ENCODE data around the gene PCSK9. TPM values are rescaled to one million over a fixed set of nuclear protein-coding genes. Genes with fewer than 3 reads are reported as not detected.

Gene PCSK9
- total RNA-seq, 1 experiment from 2014 or later: not detected

GRCh38 chr1:55062801-55063576 is 23.6 kb downstream of the PCSK9 start:
- Histone ChIP-seq H3K9me3 (no peaks in the 10 kb centered on the region), H3K36me3 (peaks cover 17% of the 10 kb centered on the region), H3K27me3 (no peaks in the 10 kb centered on the region), H3K4me3 (no peak overlapping the region)
- no peak for DNase-seq

- Histone ChIP-seq H3K27me3 (no peaks in the 10 kb centered on the region), H3K4me3 (no peak overlapping the region), H3K36me3 (peaks cover 21% of the 10 kb centered on the region), H3K9me3 (no peaks in the 10 kb centered on the region)
- DNase-seq: no peak
Observed at GRCh38 chr1:55063577-55063942, 24.2 kb downstream of the PCSK9 start.

DNA sequence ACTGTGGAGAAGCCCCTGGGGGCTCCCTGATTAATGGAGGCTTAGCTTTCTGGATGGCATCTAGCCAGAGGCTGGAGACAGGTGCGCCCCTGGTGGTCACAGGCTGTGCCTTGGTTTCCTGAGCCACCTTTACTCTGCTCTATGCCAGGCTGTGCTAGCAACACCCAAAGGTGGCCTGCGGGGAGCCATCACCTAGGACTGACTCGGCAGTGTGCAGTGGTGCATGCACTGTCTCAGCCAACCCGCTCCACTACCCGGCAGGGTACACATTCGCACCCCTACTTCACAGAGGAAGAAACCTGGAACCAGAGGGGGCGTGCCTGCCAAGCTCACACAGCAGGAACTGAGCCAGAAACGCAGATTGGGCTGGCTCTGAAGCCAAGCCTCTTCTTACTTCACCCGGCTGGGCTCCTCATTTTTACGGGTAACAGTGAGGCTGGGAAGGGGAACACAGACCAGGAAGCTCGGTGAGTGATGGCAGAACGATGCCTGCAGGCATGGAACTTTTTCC is 24.8 kb downstream of the PCSK9 start:
- no peak for DNase-seq
- H3K27me3 ChIP-seq: no peaks in the 10 kb centered on the region
- H3K36me3 ChIP-seq: peaks cover 26% of the 10 kb centered on the region
- no peaks in the 10 kb centered on the region for H3K9me3 ChIP-seq
- no peak overlapping the region for H3K4me3 ChIP-seq

- DNase-seq: peak; percentile 44
- Histone ChIP-seq H3K9me3 (no peaks in the 10 kb centered on the region), H3K4me3 (no peak overlapping the region), H3K36me3 (peaks cover 31% of the 10 kb centered on the region), H3K27me3 (no peaks in the 10 kb centered on the region)
Observed at GRCh38 chr1:55064861-55065263, 25.5 kb downstream of the PCSK9 start.

DNA sequence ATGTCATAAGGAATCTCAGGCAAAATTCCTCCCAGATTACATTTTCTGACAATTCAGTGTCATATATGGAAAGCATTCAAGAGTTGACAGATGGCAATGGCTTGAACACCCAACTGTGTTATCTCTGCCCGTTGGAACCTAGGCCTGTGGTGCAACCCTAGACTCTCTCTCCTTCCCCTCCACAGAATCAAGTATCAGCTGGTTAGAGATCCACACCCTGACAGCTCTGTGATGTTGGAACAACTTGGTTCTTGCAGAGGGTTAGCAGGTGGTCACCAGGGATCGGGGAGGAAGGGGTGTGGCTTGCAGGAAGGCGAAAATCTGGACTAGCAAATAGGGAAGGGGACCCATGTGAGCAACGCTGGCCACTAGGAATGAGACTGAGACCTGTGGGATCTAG is 26.3 kb downstream of the PCSK9 start:
- Histone ChIP-seq H3K4me3 (no peak overlapping the region), H3K27me3 (no peaks in the 10 kb centered on the region), H3K36me3 (peaks cover 36% of the 10 kb centered on the region), H3K9me3 (no peaks in the 10 kb centered on the region)
- no peak for DNase-seq

- Histone ChIP-seq H3K27me3 (no peaks in the 10 kb centered on the region), H3K4me3 (no peak overlapping the region), H3K36me3 (peaks cover 52% of the 10 kb centered on the region), H3K9me3 (no peaks in the 10 kb centered on the region)
- DNase-seq: no peak
Observed at GRCh38 chr1:55067022-55067778, 27.9 kb downstream of the PCSK9 start.

DNA sequence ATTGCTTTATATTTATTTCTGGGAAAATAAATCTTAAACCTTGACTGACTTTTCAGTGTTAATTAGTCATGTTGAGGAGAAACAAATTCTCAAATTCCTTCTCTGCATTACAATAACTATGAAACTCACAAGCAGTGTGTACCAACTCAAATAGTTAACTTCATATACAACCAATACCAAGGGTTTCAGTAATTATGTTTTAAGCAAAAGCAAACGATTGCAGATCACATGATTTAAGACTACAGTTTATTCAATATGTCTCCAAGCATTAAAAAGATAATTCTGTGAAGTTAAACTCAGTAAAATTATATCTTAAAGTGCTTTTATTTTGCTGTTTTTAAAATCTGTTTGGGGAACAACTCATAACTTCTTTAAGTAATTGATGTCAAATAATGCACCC is 28.6 kb downstream of the PCSK9 start:
- H3K4me3 ChIP-seq: no peak overlapping the region
- DNase-seq: no peak
- H3K36me3 ChIP-seq: peaks cover 59% of the 10 kb centered on the region
- no peaks in the 10 kb centered on the region for H3K27me3 ChIP-seq
- no peaks in the 10 kb centered on the region for H3K9me3 ChIP-seq

DNA sequence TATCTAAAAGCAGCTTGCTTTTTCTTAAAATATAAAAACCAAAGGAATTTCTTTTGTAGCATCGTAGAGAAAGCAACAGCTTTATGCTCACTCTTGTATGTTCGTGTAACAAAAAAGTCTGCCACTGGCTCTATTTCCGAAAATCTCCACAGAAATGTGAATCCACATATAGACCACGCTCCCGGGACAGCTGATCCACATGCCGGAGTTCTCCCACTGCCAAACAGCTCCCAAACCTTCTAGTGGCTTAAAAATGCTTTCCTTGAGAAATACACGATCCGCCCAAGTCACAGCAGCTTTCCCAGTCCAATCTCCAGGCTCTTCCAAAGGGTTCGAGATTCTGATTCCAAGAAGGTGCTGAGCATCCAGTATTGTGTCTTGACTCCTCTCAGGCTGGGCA is 29.3 kb downstream of the PCSK9 start:
- Histone ChIP-seq H3K9me3 (no peaks in the 10 kb centered on the region), H3K36me3 (peaks cover 66% of the 10 kb centered on the region), H3K27me3 (no peaks in the 10 kb centered on the region), H3K4me3 (no peak overlapping the region)
- DNase-seq: no peak

DNA sequence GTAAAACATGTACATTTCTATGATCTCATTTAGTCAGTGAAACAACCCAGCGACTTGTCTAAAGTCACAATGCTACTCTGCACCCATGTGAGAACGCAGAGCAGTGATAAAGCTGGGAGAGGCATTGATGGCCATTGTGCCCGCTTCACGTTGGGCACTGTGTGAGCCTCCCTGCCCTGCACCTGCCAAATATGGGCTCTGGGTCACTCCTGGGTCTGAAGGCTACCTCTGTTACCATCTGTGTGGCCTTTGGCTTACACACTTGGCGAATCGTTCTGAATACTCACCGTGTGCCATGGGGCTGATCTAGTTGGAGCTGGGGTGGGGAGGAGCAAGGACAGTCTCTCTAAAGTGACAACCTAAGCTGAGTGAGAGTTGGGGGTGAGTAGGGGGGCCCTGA is 29.9 kb downstream of the PCSK9 start:
- no peaks in the 10 kb centered on the region for H3K27me3 ChIP-seq
- peaks cover 73% of the 10 kb centered on the region for H3K36me3 ChIP-seq
- no peaks in the 10 kb centered on the region for H3K9me3 ChIP-seq
- H3K4me3 ChIP-seq: no peak overlapping the region
- no peak for DNase-seq

DNA sequence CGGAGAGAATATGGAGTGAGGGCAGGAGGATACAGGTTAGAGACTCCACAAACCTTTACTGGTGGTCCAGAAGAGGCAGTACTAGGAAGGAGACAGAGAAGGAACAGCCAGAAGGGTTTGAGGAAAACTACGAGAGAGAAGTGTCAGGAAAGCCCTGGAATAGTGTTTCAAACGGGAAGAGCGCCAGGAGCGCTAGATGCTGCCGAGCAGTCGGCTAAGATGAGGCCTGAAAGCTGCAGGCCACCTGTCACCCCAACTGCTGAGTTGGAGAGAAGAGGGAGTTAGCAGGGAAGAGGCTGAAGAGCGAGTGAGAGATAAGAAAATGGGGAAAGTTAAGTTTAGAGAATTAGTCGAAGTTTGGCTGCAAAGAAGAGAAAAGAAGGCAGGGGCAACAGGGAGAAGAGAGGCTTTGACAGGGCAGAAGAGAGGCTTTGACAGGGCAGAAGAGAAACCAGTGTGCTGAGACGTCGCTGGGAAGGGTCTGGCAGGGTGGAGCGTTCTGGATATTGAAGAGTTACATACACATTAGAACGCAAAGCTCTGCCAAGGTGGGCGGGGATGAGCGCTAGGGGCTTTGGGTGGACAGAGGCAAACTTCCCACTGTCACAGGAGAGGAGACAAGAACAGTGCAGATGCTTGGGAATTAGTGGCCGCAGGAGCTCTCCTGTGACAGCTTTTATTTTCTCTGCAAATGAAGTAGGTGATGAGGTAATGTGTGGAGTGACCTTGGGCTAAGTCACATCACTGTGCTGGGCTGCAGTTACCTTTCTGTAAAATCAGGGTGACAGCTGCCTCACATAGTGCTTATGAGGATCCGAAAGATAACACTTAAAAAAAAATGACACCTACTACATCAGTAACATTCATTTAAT is 31.2 kb downstream of the PCSK9 start:
- peaks cover 81% of the 10 kb centered on the region for H3K36me3 ChIP-seq
- no peaks in the 10 kb centered on the region for H3K27me3 ChIP-seq
- H3K9me3 ChIP-seq: no peaks in the 10 kb centered on the region
- no peak for DNase-seq
- no peak overlapping the region for H3K4me3 ChIP-seq

- Histone ChIP-seq H3K4me3 (no peak overlapping the region), H3K9me3 (no peaks in the 10 kb centered on the region), H3K36me3 (peaks cover 81% of the 10 kb centered on the region), H3K27me3 (no peaks in the 10 kb centered on the region)
- peak; percentile 45 for DNase-seq
Observed at GRCh38 chr1:55071477-55071876, 32.1 kb downstream of the PCSK9 start.

DNA sequence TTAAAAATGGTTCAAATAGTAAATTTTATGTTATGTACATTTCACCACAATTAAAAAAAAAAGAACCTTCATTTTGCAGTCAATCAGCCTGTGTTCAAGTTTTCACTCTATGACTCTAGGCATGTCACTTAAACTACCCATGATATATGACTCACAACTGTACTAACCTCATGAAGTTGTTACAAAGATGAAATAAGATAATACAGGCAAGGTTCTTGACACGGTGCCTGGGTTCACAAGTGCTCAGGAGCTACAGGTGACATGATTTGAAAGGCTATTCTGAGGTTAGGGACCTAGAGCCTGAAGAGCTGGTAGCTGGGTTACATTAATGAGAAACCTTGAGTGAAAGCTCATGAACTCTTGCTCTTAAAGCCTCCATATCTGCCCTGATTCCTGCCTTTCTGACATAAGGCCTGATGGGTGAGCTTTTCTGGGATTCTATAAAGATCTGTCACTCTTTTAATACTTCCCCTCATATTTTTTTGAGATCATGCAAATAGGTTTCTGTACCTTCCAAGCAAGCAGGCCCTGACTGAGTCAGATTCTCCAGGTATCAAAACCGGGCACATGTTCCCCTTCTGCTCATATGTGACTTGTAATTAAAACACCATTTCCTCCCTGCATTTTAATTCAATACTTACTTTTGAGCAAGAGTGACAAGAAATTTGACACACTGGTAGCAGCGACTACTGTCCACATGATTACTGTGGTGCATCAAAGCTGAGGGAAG is 34.0 kb downstream of the PCSK9 start:
- Histone ChIP-seq H3K4me3 (no peak overlapping the region), H3K36me3 (peaks cover 80% of the 10 kb centered on the region), H3K27me3 (no peaks in the 10 kb centered on the region), H3K9me3 (no peaks in the 10 kb centered on the region)
- no peak for DNase-seq

DNA sequence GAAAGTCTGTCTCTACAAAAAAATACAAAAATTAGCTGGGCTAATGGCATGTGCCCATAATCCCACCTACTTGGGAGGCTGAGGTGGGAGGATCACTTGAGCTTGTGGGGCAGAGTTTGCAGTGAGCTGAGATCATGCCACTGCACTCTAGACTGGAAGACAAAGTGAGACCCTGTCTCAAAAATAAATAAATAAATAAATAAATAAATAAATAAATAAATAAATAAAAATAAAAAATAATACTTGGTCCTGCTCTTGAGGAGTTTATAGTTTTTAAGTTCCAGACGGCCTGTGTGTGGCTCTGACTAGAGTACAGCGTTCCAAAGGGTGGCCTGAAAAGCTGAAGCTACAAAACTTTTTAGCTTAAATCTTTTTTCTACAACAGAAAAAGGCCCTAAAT is 35.1 kb downstream of the PCSK9 start:
- Histone ChIP-seq H3K27me3 (no peaks in the 10 kb centered on the region), H3K4me3 (no peak overlapping the region), H3K9me3 (no peaks in the 10 kb centered on the region), H3K36me3 (peaks cover 74% of the 10 kb centered on the region)
- DNase-seq: no peak

DNA sequence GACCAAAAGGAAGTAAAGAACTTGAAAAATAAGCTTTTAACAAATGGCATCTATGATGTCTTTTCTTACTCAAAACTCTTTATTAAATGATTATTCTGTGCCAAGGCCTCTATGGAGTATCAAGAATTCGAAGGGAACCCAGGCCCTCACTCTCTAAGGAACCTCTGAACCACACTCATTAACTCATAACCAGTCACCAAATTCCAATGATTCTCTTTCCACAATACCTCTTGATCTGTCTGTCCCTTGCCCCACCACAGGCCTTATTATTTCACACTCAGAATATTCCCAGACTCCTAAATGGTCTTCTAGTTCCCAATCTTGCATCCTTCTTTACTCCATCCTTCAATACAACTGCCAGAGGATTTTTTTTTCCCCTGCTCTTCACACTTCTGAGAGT is 37.0 kb downstream of the PCSK9 start:
- H3K36me3 ChIP-seq: peaks cover 77% of the 10 kb centered on the region
- H3K9me3 ChIP-seq: no peaks in the 10 kb centered on the region
- H3K27me3 ChIP-seq: no peaks in the 10 kb centered on the region
- H3K4me3 ChIP-seq: no peak overlapping the region
- DNase-seq: no peak

- no peaks in the 10 kb centered on the region for H3K27me3 ChIP-seq
- no peaks in the 10 kb centered on the region for H3K9me3 ChIP-seq
- H3K36me3 ChIP-seq: peaks cover 61% of the 10 kb centered on the region
- no peak overlapping the region for H3K4me3 ChIP-seq
- DNase-seq: no peak
Observed at GRCh38 chr1:55078470-55078869, 39.1 kb downstream of the PCSK9 start.

DNA sequence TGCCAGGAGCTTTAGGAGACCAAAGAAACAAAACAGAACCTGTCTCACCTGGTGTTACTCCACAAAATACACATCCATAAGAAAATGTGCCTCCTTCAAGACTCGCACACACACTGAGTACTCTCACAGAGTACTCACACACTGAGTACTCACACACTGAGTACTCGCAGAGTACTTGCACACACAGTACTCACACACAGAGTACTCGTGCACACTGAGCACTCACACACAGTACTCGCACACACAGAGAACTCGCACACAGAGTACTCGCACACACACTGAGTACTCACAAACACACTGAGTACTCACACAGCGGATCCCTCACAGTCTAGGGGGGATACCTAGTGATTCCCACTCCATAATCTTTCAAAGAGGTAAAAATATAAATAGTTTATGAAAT is 40.3 kb downstream of the PCSK9 start:
- Histone ChIP-seq H3K36me3 (peaks cover 58% of the 10 kb centered on the region), H3K27me3 (no peaks in the 10 kb centered on the region), H3K9me3 (no peaks in the 10 kb centered on the region), H3K4me3 (no peak overlapping the region)
- DNase-seq: no peak
